CD4-positive, alpha-beta T cell treated with Interleukin-6 for 4 hours (primary cell): Measurements from ENCODE around the gene LCA5L.
"Not testable (repeated sequence)": the region's sequence is repeated elsewhere in the genome, so short reads cannot be mapped to it uniquely, and the experiment has no call there.

ENCODE experiments used
- DNase-seq: peaks from one replicate; pipeline ENCODE4 v3.0.0-alpha.2; 2020; ENCODE audit warnings: mixed read lengths

Gene LCA5L

DNA sequence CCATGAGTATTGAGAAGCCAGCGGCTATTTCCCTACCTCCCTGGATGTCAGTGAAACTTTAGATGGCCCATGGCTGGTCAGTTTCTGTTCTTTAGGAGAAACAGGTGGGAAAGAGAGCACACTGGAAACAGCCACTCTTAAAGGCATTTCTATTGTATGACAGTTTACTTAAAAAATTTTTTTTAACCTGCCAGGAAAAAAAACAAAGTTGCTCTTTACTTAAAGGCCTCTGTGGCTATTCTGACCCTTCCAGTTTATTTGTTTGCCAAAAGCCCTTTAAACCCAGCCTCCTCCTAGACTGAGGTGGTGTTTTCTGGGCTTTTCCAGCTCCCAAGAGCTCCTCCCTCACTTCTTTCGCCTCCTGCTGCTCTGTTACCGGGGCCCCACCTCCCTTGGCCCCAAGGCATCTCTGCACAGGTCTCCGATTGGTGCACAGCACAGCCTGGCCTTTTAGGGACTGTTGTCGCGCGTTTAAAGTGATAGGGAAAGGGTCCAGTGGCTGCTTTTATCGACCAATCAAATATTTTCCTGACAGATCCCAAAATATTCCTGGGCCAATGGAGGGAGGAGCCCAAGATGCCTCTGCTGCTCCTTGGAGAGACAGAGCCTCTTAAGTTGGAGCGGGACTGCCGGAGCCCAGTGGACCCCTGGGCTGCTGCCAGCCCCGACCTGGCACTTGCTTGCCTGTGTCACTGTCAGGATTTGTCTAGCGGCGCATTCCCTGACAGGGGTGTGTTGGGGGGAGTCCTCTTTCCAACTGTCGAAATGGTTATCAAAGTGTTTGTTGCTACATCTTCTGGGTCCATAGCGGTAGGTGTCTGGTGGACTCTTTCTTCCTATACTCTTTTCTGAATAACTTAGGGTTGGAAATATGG is 6.0 kb upstream of the LCA5L start, which contains the start of gene SH3BGR:
SH3BGR (plus strand) TSS at position 639 of the 875 bp plus-strand sequence; CDS start at position 766, 127 bp downstream.
- no peak for DNase-seq

DNA sequence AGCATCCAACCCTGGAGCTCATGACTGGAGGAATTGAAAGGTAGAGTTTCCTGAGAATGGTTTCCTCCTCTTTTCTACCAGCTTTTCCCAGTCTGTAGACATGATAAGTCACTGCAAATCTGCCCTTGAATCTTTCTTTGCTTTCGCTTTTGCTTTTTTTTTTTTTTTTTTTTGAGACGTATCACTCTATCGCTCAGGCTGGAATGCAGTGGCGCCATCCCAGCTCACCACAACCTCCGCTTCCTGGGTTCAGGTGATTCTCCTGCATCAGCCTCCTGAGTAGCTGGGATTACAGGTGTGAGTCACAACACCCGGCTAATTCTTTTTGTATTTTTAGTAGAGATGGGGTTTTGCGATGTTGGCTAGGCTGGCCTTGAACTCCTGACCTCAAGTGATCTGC is 1.7 kb upstream of the LCA5L start:
- no peak for DNase-seq

DNA sequence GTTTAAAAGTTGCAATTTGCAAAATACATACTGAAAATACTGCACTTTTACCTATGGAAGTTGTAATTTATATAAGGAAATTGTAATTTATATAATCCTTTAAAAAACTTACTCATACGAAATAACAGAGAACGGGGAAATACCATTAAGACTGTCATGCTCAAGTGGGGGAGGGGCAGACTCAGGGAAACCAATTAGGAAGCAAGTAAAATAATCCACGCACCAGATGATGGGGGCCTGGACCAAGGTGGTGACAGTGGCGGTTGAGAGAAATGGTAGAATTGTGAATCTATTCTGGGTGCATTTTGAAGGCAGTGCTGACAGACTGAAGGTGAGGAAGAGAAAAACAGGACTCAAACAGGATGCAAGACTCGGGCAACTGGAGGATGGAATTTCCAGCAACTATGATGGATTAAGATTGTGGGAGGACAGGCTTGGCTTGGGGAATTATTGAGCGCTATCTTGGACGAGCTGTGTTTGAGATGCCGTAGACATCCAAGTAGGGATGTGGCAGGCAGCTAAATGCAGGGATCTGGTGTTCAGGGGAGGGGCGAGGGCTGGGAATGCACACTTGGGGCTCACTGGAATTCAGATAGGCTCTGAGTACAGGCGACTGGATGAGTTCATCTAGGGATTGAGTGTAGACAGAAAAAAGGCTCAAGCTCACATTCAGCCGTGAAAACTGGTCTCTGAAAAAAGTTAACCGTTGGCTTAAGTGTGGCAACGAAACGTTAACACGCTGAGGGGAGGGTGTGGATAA is 977 bp downstream of the LCA5L start:
- DNase-seq: no peak

DNA sequence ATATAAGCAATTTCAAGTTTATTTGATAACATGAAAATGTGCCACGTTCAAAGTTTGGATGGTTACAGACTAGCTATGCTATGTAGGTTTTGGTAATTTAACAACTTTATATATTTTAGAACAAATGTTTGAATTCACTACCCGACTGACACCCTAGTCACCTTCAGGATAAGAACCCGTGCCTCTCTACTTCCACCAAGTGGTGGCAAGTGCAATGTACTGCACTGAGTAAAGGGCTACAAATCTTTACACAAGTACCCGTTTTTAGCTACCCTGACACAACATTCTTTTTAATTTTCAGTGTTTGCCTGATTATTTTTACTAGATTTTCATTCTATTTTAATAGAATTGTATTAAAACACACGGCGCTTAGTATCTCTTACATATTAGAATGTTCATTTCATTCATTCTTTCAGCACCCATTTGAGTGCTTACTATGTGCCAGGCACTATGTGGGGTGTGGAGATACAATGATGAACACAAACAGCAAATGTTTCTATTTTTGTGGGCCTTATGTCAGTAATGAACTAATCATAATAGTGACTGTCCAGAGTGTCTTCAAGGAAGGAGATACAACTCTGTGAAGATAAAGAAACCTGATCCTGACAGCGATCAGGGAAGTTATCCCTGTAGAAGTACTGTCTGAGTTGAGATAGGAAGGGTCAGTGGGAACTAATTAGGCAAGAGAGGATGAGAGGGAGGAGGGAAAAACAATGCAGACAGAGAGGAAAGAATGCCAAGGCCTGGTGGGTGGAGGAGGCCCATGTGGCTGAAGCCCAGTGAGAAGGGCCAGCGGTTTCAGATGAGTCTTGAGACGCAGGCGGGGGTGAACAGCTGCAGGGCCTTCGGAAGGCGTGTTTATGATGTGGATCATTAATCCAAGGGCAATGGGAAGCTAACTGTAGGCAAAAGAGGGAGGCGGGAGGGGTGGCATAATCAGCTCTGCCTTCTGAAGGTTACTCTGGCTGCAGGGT is 3.8 kb downstream of the LCA5L start:
- DNase-seq: peak; percentile 31

DNA sequence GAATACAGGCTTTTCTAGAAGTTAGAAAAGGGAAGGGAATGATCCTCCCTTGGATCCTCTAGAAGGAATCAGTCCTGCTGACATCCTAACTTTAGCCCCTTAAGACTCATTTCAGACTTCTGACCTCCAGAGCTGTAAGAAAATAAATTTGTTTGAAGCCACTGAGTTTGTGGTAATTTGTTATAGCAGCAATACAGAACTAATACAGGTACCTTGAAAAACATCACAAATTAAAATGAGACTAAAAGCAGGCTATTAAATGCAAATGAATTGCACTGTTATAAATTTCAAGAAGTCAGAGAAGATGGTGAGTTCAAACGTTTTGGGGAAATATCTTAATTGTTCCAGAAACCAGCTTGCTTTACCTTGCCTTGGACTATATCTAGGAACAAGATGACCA is 6.3 kb downstream of the LCA5L start:
- no peak for DNase-seq

DNA sequence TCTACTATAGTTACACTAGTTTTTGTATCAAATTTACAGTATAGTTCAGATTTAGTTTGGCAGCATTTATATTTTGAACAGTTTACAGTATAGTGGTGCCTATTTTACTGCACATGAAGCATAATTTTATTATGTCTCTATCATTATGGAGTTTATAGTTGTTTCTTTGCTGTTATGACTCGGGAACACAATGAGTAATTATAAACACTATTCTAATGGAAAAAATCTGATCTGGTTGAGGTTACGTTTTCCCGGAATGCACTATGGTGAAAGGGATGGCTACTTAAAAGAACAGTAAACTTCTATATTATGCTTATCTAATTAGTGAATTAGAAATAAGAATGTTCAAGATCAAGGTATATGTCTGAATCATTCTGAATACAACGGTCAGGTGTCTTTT is 10.6 kb downstream of the LCA5L start:
- no peak for DNase-seq

DNA sequence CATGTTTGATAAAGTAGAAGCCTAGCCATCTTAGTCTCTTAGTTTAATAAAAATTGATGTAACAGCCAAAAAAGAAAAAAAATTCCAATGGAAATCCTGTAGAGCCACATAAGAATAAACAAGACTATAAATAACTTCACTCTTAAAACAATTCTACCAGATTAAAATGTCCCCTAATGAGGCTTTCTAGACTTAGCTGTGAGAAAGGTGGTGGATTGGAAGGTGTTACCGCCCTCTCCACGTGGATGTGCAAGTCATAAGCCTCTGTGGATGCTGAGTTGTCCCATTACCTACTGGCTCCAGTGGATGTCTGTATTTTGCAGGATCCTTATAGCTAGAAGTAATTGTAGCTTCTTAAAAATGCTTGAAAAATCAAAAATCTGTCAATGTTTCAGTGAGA is 14.6 kb downstream of the LCA5L start:
- no peak for DNase-seq

DNA sequence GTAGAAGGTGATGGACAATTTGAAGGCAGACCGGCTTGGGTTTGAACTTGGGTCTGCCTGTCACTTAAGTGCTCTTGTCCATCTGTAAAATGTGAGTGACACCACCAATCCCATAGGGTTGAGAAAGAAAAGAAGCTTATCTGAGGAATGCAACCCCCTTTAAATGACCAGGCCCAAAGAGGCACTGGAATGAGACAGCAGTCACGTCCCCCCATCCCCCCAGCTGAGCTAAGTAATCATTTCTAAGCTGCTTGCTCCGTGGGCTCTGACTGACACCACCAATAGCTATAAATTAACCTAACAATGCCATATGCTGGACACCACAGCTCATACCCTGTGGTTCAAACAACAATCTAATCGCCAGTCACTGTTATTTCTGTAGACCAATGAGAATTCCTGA is 15.1 kb downstream of the LCA5L start:
- DNase-seq: no peak

DNA sequence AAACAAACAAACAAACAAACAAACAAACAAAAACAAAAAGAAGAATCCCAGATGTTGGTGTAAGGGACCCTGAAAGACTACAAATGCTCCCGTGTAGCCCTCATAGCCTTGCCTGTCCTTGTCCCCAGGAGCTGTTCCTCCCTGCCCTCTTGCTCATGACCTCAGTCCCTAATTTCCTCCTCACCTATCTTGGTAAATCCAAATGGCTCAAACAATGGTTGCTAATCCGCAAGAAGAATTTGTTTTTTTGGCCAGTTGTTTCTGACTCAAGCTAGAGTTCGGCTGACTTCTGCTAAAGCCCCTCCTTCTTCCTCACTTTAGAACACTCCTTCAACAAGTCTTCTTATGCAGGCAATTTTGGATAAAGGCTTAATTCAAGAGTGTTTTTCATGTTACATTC is 15.6 kb downstream of the LCA5L start:
- DNase-seq: no peak

DNA sequence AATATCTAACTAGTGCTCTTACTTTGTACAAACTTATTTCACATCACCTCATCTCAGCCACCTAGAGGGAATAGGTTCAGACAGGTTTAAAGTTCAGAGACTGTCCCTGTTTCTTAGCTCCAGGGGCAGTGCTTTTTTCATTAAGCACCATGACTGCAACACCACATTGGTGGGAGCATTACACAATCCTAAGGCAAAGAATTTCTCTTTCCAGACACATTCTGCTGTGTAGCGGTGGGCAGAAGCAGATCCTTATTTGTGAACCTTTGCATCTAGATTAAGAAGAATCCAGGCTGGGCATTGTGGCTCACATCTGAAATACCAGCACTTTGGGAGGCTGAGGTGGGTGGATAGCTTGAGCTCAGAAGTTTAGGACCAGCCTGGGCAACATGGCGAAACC is 16.1 kb downstream of the LCA5L start:
- DNase-seq: no peak

DNA sequence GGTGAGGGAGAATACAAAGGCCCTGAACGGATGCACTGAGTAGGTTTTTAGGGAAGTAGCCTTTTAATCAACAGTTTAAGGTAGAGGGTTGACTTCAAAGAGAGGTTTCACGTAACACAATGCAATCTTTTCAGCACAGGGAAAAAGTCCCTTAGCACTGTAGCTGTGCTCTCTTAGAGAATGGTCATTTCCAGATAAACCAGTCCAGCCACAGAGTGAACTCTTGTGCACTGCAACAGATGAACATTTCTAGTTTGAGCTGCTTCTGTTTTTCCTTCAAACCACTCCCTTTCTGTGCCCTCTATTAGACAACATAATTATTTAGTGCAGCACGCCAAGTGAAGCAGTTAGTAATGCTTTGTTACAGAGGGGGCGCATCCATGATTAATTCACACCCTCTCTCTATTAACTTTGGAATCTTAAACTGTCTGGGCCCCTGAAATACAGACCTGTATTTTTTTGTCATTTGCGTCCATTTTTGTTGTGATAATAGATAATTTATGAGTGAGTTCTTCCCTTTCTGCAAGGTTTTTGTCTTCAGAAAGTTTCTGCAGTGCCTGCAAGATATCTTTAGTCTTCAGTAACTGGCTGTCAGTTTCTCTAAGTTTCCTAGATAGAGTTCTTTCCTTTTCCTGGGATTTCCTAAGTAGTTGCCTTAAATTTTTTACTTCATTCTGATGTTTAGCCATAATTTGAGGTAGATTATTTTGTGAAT is 22.9 kb downstream of the LCA5L start:
- no peak for DNase-seq

DNA sequence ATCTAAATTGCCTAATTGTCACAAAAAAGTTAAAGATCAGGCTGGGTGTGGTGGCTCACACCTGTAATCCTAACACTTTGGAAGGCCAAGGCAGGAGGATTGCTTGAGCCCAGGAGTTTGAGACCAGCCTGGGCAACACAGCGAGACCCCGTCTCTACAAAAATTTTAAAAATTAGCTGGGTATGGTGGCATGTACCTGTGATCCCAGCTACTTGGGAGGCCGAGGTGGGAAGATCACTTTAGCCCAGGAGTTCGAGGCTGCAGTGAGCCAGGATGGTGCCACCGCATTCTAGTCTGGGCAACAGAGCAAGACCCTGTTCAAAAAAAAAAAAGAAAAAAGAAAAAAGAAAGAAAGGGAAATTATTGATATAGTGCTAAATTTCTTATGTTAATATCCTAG is 26.4 kb downstream of the LCA5L start:
- not testable (repeated sequence) for DNase-seq

DNA sequence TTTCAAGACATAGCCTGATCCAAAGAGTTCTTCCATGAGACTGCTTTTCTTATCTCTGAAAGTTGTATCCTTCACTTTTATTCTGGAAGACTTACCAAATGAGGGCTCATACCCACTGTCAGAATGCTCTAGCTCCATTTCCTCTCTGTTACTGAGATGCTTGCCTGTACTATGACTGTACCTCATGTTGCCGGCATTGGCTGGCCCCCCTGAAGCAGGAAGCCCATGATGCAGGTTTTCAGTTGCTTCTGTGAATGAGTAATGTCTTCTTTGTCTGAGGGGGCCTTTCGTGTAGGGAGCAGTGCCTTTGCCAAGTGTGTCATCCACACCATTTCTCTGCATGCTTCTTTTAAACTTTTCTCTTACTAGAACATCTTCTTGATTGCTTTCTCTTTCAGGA is 39.5 kb downstream of the LCA5L start:
- DNase-seq: no peak

DNA sequence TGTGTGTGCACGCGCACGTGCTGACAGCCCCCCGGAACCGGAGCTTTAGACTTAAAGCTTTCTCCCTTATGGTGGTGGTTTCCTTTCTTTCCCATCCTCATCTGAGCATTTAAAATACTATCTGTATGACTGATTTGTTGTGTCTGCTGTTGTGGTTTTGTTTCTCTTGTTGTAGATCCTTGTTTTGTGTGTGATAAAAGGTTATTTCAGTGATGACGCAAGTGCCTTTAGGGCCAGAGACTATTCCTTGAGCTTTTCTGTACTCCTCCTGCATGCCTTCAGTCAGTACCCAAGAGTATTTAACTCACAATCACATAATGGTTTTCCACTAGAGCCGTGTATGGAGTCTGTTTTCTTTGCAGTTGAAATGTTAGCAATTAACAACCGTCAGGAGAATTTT is 45.4 kb downstream of the LCA5L start:
- no peak for DNase-seq

DNA sequence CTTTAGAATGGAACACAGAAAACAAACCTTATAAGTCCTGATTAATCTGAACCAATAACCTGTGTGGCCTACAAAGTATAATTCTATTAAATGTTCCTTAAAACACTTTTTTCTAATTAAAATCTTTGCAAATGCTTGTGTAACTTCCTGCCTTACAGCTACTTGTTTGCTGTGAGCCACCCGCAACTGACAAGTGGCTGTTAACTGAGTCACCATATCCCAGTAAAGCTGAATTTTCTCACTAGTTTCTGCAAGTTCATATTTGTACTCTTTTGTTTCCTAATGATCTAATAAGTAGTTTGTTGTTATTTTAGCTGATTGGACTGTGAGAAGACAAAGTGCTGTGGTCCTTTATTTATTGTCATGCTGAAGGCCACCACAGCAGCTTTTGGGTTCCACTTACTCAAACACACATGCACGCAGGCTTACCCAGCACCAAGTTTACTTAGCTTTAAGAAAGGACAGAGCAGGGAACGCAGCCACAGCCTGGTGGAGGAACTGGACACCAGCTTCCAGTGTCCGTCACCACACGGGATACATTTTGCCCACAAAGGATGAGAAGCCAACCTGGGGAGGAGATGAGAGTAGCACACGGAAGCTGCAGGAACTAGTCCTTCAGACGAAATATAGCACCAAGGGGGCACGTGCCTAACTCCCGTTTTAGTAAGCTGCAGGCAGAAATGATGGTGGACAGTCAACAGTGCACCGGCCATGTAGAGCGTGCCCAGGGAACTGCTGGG is 47.8 kb downstream of the LCA5L start:
- no peak for DNase-seq

DNA sequence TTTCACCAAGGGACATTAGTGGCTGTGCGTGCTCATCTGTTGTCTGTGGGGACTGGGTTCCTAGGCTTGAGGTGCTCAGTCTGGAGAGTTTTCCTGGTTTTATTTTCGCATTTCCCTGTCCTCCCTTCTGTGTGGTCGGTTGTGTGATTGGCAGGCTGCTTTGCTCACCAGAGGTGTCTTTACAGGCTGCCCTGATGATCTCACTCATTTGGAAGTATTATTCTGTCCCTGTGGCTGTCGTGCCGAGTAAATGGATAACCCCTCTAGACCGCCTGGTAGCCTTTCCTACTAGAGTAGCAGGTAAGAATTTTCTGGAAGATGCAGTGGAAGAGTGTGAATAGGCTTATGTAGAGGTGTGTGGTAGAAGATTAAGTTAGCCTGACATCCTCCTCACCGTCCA is 52.6 kb downstream of the LCA5L start:
- no peak for DNase-seq

DNA sequence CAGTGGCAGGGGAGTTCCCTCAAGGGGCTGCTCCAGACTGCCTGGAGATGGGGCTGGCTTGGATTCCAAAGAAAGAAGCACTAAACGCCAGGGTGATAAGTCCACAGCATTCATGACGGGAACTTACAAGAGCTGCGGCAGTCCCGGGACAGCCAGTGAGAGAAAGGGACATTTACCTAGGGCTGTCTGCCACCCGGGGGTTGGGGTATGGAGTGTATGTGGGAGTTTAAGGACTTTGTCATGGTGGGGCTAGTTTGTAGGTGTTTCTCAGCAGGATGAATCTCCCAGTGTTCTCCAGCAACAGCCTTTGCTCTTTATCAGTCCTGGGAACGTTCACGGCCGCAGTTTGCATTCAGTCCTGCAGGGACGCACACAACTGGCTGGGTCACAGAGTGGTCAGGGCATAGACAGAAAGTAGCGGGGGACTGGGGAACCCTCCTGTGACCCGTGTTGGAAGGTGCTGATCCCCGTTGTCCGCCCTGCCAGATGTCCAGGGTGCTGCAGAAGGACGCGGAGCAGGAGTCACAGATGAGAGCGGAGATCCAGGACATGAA is 55.3 kb downstream of the LCA5L start:
- DNase-seq: no peak

DNA sequence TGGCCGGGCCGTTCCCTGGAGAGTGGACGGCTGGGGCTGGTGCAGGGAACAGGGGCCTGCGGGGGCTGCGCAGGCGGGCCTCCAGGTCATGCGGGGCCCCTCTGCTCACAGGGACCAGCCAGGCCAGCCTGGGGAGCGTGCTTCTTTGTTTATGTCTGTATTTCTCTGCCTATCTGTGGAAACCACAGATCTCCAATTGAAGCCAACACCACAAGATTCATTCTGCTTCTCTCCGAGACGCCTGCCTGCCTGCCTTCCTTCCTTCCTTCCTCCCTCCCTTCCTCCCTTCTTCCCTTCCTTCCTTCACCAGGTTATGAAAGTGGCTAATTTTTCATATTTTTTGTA is 56.8 kb downstream of the LCA5L start:
- no peak for DNase-seq

DNA sequence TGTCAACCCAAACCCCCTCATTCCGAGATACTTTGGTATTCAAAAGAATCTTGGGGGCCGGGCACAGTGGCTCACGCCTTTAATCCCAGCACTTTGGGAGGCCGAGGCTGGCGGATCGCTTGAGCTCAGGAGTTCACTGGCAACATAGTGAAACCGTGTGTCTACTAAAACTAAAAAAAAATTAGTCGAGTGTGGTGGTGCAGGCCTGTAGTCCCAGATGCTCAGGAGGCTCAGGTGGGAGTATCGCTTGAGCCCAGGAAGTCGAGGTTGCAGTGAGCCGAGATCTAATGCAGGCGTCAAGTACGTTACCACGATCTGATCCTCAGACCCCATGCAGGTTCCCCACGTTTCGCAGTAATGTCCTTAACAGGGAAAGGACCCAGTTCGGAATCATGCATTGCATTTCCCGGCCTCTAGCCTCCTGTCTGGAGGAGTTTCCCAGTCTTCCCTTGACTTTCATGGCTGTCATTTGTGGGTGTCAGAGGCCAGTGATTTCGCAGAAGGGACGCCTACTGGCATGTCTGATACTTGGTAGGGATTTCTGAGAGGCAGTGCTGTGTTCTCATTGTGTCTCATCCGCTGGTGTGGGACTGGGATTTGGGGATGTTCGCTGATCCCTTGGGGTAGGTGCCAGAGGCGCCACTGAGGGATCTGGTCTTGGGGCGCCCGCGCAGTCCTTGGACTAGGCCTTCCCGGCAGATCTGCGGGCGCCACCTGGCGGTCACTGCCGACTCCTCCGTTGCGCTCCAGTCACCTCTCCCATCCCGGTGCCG is 57.4 kb downstream of the LCA5L start:
- peak; percentile 93 for DNase-seq

DNA sequence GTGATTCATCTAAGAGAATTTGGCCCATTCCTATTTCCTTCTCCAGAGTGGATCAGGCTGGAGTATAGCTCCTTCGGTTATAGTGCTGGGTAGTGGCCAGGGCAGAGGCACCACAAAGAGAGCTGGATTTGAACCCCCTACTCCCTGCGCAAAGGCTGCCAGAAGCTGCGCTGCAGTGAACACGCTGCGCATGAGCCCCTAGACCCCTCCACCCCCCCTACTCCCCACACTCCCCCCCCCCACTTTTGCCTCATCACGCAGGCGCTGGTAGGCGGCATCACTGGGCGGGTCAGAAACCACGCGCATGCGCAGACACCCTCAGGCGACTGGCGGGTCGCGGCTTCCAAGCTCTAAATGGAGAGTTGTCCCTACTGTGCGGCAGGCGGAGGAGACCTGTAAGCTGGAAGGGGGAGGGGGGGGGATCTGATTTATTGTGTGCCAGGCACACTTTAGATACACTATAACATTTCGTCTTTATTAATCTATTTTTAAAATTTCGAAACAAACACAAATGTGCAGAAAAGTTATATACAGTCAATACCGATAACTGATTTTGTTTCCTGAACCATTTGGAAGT is 58.0 kb downstream of the LCA5L start:
- DNase-seq: peak; percentile 95
